GM08714 (cell line): ENCODE data around the gene SGPL1.

Experiments
- H3K4me3 ChIP-seq: fragments of 200-500 bp; sonication (Bioruptor generic); 2 replicates; pipeline ENCODE4 v1.5.1; 2014; ENCODE audit warnings: mild to moderate bottlenecking, low read length, inconsistent platforms
- ZNF274 ChIP-seq: IDR thresholded peaks from 2 replicates; pipeline ENCODE4 v1.6.1; 2012; ENCODE audit warnings: mild to moderate bottlenecking, low read depth, low read length

Gene SGPL1

GRCh38 chr10:70776455-70777005 lies 39.2 kb upstream of the SGPL1 start:
- no peak overlapping the region for H3K4me3 ChIP-seq
- no peak for TF ChIP-seq ZNF274

- no peak overlapping the region for H3K4me3 ChIP-seq
- no peak for TF ChIP-seq ZNF274
Observed at GRCh38 chr10:70777063-70777875, 38.5 kb upstream of the SGPL1 start.

GRCh38 chr10:70778267-70778924 lies 37.4 kb upstream of the SGPL1 start:
- TF ChIP-seq ZNF274 = no peak
- H3K4me3 ChIP-seq = no peak overlapping the region

GRCh38 chr10:70779088-70779487 lies 36.7 kb upstream of the SGPL1 start:
- TF ChIP-seq ZNF274 = no peak
- H3K4me3 ChIP-seq = no peak overlapping the region

- H3K4me3 ChIP-seq = no peak overlapping the region
- TF ChIP-seq ZNF274 = no peak
Observed at GRCh38 chr10:70779511-70780369, 36.0 kb upstream of the SGPL1 start.

- no peak overlapping the region for H3K4me3 ChIP-seq
Observed at GRCh38 chr10:70780370-70780760, 35.4 kb upstream of the SGPL1 start.

GRCh38 chr10:70780772-70781171 lies 35.0 kb upstream of the SGPL1 start:
- H3K4me3 ChIP-seq = no peak overlapping the region
- no peak for TF ChIP-seq ZNF274

More at GRCh38 chr10:70780370-70780760, 35.4 kb upstream of the SGPL1 start:
- no peak for TF ChIP-seq ZNF274

GRCh38 chr10:70781461-70782051 lies 34.2 kb upstream of the SGPL1 start:
- TF ChIP-seq ZNF274 = no peak
- H3K4me3 ChIP-seq = no peak overlapping the region

- no peak overlapping the region for H3K4me3 ChIP-seq
- TF ChIP-seq ZNF274 = no peak
Observed at GRCh38 chr10:70782086-70782745, 33.5 kb upstream of the SGPL1 start.

- H3K4me3 ChIP-seq = no peak overlapping the region
- no peak for TF ChIP-seq ZNF274
Observed at GRCh38 chr10:70782746-70783680, 32.7 kb upstream of the SGPL1 start.

GRCh38 chr10:70784016-70784415 lies 31.7 kb upstream of the SGPL1 start:
- no peak overlapping the region for H3K4me3 ChIP-seq
- TF ChIP-seq ZNF274 = no peak

- no peak for TF ChIP-seq ZNF274
- no peak overlapping the region for H3K4me3 ChIP-seq
Observed at GRCh38 chr10:70784471-70784870, 31.3 kb upstream of the SGPL1 start.
